Kidney epithelial cell (primary cell): ENCODE results near the gene GSN. TPM values are rescaled to one million over a fixed set of nuclear protein-coding genes. Genes with fewer than 3 reads are reported as not detected.

Experiments used
- DNase-seq: peaks from one replicate; pipeline ENCODE4 v3.0.0-alpha.2; 2010; ENCODE audit warnings: low read depth
- H3K27me3 ChIP-seq: 2 replicates; pipeline ENCODE4 v1.6.0; 2011; ENCODE audit warnings: low read length; ENCODE audit not compliant: control insufficient read depth, insufficient read depth
- H3K36me3 ChIP-seq: 2 replicates; pipeline ENCODE4 v1.5.1; 2011; ENCODE audit warnings: low read length; ENCODE audit not compliant: control insufficient read depth, insufficient read depth
- H3K4me3 ChIP-seq: 2 replicates; pipeline ENCODE4 v1.5.1; 2011; ENCODE audit warnings: low read depth, mild to moderate bottlenecking, control low read depth, low read length
- total RNA-seq: library from RNA; depleted of rRNA; stranded (reverse); fragments of >200 nt; gene quantifications from 2 replicates; pipeline ENCODE4 v1.2.3, GENCODE V29; 2015
- TF ChIP-seq, protein P1 (sequence below): IDR thresholded peaks from 2 replicates; pipeline ENCODE4 v1.5.1; 2011; ENCODE audit warnings: mild to moderate bottlenecking, moderate library complexity, low read length, control low read depth, inconsistent platforms; ENCODE audit not compliant: insufficient read depth, poor library complexity, severe bottlenecking

Gene GSN
- total RNA-seq, 1 donor from 2014 or later: 163 TPM

DNA sequence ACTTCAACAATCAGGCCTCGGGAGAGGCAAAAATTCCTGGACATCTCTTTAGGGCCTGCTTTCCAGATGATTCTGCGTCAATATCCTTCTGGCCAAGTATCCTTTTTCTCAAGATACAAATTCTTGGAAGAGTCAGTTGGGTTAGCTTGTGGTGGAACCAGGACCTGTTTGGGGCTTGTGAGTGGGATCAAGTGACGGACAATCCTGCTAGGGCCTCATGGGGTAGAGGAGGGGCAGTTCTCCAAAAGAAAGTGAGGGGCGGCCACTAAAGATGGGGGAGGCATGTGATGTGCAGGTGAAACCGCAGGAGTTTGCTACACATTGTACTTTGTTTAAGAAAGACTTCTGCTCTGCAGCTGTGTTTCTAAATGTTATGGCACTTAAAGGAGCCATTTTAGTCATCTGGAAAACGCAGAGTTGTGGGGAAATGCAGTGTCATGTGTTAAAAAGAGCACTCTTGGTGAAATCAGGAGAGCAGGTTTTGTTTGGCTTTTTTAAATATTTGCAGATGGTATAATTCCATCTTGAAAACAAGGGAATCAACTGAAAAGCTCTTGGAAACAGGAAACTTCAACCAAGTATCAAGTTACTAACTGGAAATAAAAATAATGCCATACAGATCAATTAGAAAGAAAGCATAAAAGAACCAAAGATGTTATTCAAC, 27.4 kb upstream of the GSN start:
- no peak for DNase-seq

DNA sequence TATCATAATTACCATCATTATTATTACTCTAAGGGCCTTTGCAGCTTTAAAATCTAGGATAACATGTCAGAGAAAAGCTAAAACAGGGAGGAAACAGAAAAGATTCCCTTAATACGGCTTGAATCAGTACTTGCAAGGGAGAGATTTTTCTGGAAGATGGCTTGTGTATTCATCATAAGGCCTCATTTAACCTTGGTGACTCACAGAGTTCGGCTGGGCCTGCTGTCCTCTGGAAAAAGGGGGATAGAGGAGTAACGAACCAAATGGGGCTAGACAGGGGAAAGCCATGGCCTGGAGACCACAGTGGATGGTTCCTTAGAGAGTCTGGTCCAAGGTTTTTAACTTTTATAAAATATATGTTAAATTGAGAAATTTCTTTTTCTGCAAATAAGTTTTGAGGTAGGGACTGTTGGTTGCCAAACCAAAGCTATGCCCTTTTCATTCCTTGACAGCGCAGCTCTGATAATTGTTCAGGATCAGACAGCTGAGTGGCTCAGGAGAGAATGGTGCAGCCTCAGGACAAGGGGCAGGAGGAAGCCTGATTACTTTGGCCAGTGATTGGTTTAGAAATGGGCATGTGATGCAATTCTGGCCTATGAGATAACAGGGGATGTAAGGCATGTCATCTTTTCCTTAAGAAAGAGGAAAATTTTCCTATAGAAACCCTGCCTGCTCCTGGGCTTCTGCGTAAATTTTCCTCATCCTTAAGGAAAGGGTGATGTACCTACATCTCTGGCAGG, 25.6 kb upstream of the GSN start:
- Histone ChIP-seq H3K4me3 (no peak overlapping the region), H3K27me3 (no peaks in the 10 kb centered on the region), H3K36me3 (no peaks in the 10 kb centered on the region)
- DNase-seq: no peak
- TF ChIP-seq, protein P1, sequence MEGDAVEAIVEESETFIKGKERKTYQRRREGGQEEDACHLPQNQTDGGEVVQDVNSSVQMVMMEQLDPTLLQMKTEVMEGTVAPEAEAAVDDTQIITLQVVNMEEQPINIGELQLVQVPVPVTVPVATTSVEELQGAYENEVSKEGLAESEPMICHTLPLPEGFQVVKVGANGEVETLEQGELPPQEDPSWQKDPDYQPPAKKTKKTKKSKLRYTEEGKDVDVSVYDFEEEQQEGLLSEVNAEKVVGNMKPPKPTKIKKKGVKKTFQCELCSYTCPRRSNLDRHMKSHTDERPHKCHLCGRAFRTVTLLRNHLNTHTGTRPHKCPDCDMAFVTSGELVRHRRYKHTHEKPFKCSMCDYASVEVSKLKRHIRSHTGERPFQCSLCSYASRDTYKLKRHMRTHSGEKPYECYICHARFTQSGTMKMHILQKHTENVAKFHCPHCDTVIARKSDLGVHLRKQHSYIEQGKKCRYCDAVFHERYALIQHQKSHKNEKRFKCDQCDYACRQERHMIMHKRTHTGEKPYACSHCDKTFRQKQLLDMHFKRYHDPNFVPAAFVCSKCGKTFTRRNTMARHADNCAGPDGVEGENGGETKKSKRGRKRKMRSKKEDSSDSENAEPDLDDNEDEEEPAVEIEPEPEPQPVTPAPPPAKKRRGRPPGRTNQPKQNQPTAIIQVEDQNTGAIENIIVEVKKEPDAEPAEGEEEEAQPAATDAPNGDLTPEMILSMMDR: no peak

More for the DNA sequence above, 27.4 kb upstream of the GSN start:
- H3K4me3 ChIP-seq: no peak overlapping the region
- TF ChIP-seq, protein P1: no peak
- no peaks in the 10 kb centered on the region for H3K27me3 ChIP-seq
- no peaks in the 10 kb centered on the region for H3K36me3 ChIP-seq

GRCh38 chr9:121242959-121243346, 25.0 kb upstream of the GSN start:
- no peak overlapping the region for H3K4me3 ChIP-seq
- TF ChIP-seq, protein P1: no peak
- H3K36me3 ChIP-seq: no peaks in the 10 kb centered on the region
- H3K27me3 ChIP-seq: no peaks in the 10 kb centered on the region
- no peak for DNase-seq

DNA sequence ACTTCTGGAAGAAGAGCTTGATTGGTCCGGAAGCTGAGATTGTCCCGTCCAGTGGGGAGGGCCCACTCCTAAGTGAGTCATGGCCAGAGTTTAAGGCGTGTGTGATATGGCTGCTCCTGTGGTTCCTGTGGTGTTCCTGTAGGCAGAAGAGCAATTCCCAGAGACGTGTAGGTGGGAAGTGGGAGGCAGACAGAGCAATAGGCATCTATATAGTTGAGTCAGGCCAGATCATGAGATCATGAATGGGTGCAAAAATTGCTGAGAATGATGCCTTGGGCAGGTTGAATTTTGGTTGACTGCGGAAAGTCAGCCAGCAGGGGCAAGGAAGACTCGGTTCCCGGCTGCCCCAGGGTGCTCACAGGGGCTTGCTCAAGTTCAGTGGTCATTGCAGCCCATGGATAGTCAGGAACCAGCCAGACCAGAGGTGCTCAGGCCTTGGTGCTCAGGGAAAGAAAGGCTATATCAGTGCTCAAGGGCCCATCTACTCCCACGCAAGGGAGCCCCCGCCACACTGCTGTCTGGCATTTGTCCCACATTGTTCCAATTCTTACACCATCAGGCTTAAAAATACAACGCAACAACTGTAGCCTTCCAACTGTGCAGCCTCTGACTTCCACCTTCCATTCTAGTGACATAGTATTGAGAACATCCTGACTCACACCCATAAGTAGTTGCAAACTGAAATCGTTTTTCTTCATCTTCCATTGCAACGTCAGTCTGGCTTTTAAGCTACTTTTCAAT, 21.0 kb upstream of the GSN start:
- no peak for DNase-seq
- H3K27me3 ChIP-seq: no peaks in the 10 kb centered on the region

GRCh38 chr9:121249563-121249962, 18.4 kb upstream of the GSN start:
- no peaks in the 10 kb centered on the region for H3K27me3 ChIP-seq
- no peak for DNase-seq
- TF ChIP-seq, protein P1: no peak
- H3K4me3 ChIP-seq: no peak overlapping the region
- H3K36me3 ChIP-seq: no peaks in the 10 kb centered on the region

More for the DNA sequence above, 21.0 kb upstream of the GSN start:
- Histone ChIP-seq H3K36me3 (no peaks in the 10 kb centered on the region), H3K4me3 (no peak overlapping the region)
- TF ChIP-seq, protein P1: no peak
